Kidney (tissue), 14 donors: ENCODE results near the gene NTHL1. TPM values are rescaled to one million over a fixed set of nuclear protein-coding genes. Genes with fewer than 3 reads are reported as not detected.

Experiments used
- DNase-seq, 5 donors: peaks; one replicate each; pipeline ENCODE4 v3.0.0-alpha.2; 2013 to 2020
- FAIRE-seq: peaks from 2 replicates; lab custom pipeline; 2012; peaks lifted over from hg19 to GRCh38; lab: Jason Lieb, UNC
- H3K27ac ChIP-seq, 2 donors: one replicate each; pipeline ENCODE4 v1.7.0; 2013; ENCODE audit warnings: low read depth in 2 of 2, low read length in 2 of 2, inconsistent platforms in 1 of 2
- H3K27me3 ChIP-seq: one replicate; pipeline ENCODE4 v1.7.1; 2013; ENCODE audit warnings: low read length, inconsistent platforms; ENCODE audit not compliant: control insufficient read depth, insufficient read depth
- H3K36me3 ChIP-seq, 3 donors: one replicate each; pipeline versions ENCODE4 v1.7.0 to v1.7.1; 2013; ENCODE audit warnings: low read length in 3 of 3, control low read depth in 1 of 3, inconsistent platforms in 1 of 3; ENCODE audit not compliant: insufficient read depth in 3 of 3, control insufficient read depth in 2 of 3
- H3K4me1 ChIP-seq, 3 donors: one replicate each; pipeline versions ENCODE4 v1.7.0 to v1.7.1; 2013; ENCODE audit warnings: low read length in 3 of 3, inconsistent platforms in 1 of 3, low read depth in 1 of 3; ENCODE audit not compliant: control insufficient read depth in 2 of 3, insufficient read depth in 2 of 3
- H3K4me3 ChIP-seq, 3 donors: one replicate each; pipeline versions ENCODE4 v1.7.0 to v1.8.1; 2013; ENCODE audit warnings: low read length in 3 of 3, control low read depth in 1 of 3, inconsistent platforms in 1 of 3
- H3K9ac ChIP-seq, 3 donors: one replicate each; pipeline versions ENCODE4 v1.7.0 to v1.7.1; 2013; ENCODE audit warnings: low read length in 3 of 3, control low read depth in 1 of 3, inconsistent platforms in 1 of 3
- H3K9me3 ChIP-seq, 3 donors: one replicate each; pipeline versions ENCODE4 v1.7.0 to v1.7.1; 2013; ENCODE audit warnings: low read length in 3 of 3, control low read depth in 1 of 3, inconsistent platforms in 1 of 3; ENCODE audit not compliant: control insufficient read depth in 2 of 3, insufficient read depth in 1 of 3
- CTCF ChIP-seq: IDR thresholded peaks from 3 replicates; pipeline ENCODE4 v1.5.1; 2012; ENCODE audit warnings: mild to moderate bottlenecking, moderate library complexity, borderline replicate concordance; ENCODE audit not compliant: insufficient read depth; ENCODE audit errors: extremely low read depth
- intact Hi-C: fragments of 100-400 bp; cut with DNase I; formaldehyde crosslinking; loops from one replicate; pipeline ENCODE4 v1.11.1; 2022
- polyA plus RNA-seq: library from polyadenylated mRNA; stranded (reverse); fragments of 350-450 nt; fragmentation: Illumina TruSeq; extraction: RNeasy Lipid Tissue Mini Kit (QIAGEN cat#74804); gene quantifications from one replicate; pipeline ENCODE4 v1.2.3, GENCODE V29; 2014; ENCODE audit warnings: low read depth, low replicate concordance; ENCODE audit not compliant: insufficient read depth
- total RNA-seq: library from RNA; stranded (reverse); fragmentation: NEBNext Ultra II Directional; extraction: Animal tissue kit (Norgen Biotek cat#: 25700); gene quantifications from one replicate; pipeline ENCODE4 v1.2.1, GENCODE V29; 2021
- donor health status: control.
- donor health status: control.
- donor health status: control.
- donor health status: control.
- donor health status: control.
- donor health status: DM: yes; HTN: yes; CAD: no.
- donor health status: Normal renal cell carcinoma (clear cell type).

The NTHL1 gene
- total and polyA plus RNA-seq, 2 donors from 2014 or later = 15.3 to 36.0 TPM

- Histone ChIP-seq H3K4me1 (peaks cover 0 to 17% (median 0%) of the 10 kb centered on the region in 3 donors), H3K27me3 (no peaks in the 10 kb centered on the region), H3K27ac (no peak overlapping the region), H3K36me3 (peaks cover 0 to 14% (median 0%) of the 10 kb centered on the region in 3 donors), H3K9me3 (no peaks in the 10 kb centered on the region), H3K4me3 (no peak overlapping the region), H3K9ac (no peak overlapping the region)
- DNase-seq (no peak), FAIRE-seq (no peak)
- TF ChIP-seq CTCF = no peak
- intact Hi-C loops = no loop called here
Observed at GRCh38 chr16:2079311-2079800, 31.7 kb upstream of the NTHL1 start.

GRCh38 chr16:2078691-2079090, 31.1 kb upstream of the NTHL1 start:
- no peak for TF ChIP-seq CTCF
- DNase-seq (no peak), FAIRE-seq (no peak)
- H3K9me3 ChIP-seq = no peaks in the 10 kb centered on the region
- peaks cover 0 to 18% (median 2%) of the 10 kb centered on the region in 3 donors for H3K36me3 ChIP-seq
- no peak overlapping the region for H3K4me3 ChIP-seq
- intact Hi-C loops = no loop called here
- peaks cover 0 to 17% (median 0%) of the 10 kb centered on the region in 3 donors for H3K4me1 ChIP-seq
- no peak overlapping the region for H3K9ac ChIP-seq
- H3K27me3 ChIP-seq = no peaks in the 10 kb centered on the region
- H3K27ac ChIP-seq = no peak overlapping the region

- H3K27ac ChIP-seq = no peak overlapping the region
- DNase-seq (no peak), FAIRE-seq (no peak)
- peaks cover 0 to 21% (median 2%) of the 10 kb centered on the region in 3 donors for H3K36me3 ChIP-seq
- intact Hi-C loops = no loop called here
- no peaks in the 10 kb centered on the region for H3K9me3 ChIP-seq
- no peaks in the 10 kb centered on the region for H3K27me3 ChIP-seq
- H3K4me3 ChIP-seq = no peak overlapping the region
- H3K4me1 ChIP-seq = peaks cover 0 to 17% (median 0%) of the 10 kb centered on the region in 3 donors
- no peak for TF ChIP-seq CTCF
- H3K9ac ChIP-seq = no peak overlapping the region
Observed at GRCh38 chr16:2078096-2078495, 30.5 kb upstream of the NTHL1 start.

GRCh38 chr16:2077696-2078095, 30.1 kb upstream of the NTHL1 start:
- H3K36me3 ChIP-seq = peaks cover 0 to 25% (median 2%) of the 10 kb centered on the region in 3 donors
- H3K27me3 ChIP-seq = no peaks in the 10 kb centered on the region
- DNase-seq (no peak), FAIRE-seq (no peak)
- intact Hi-C loops = no loop called here
- H3K9me3 ChIP-seq = no peaks in the 10 kb centered on the region
- TF ChIP-seq CTCF = no peak
- peaks cover 0 to 13% (median 0%) of the 10 kb centered on the region in 3 donors for H3K4me1 ChIP-seq
- no peak overlapping the region for H3K27ac ChIP-seq
- no peak overlapping the region for H3K4me3 ChIP-seq
- H3K9ac ChIP-seq = no peak overlapping the region
